CD14-positive monocyte (primary cell): ENCODE measurements around the gene TFAP2C. TPM values are rescaled to one million over a fixed set of nuclear protein-coding genes. Genes with fewer than 3 reads are reported as not detected.

Experiments used
- DNase-seq, 3 donors: peaks; one replicate each; pipeline ENCODE4 v3.0.0-alpha.2; 2011 to 2022
- H2AFZ ChIP-seq: 2 replicates; pipeline ENCODE4 v1.6.0; 2012; ENCODE audit warnings: mild to moderate bottlenecking, low read depth, low read length, inconsistent platforms; ENCODE audit not compliant: insufficient read depth, poor library complexity, severe bottlenecking
- H3K27ac ChIP-seq, 2 donors: 1 replicate in 1 of 2; 2 replicates in 1 of 2; pipeline ENCODE4 v1.5.1; 2012 to 2013; ENCODE audit warnings: low read length in 2 of 2, control low read depth in 1 of 2, inconsistent platforms in 1 of 2, low read depth in 1 of 2, mild to moderate bottlenecking in 1 of 2
- H3K27me3 ChIP-seq, 2 donors: one replicate each; pipeline versions ENCODE4 v1.6.0 to v1.6.1; 2011 to 2013; ENCODE audit warnings: low read length in 2 of 2; ENCODE audit not compliant: control insufficient read depth in 2 of 2, insufficient read depth in 2 of 2
- H3K36me3 ChIP-seq, 2 donors: replicated peaks in 1 of 2; 1 replicate in 1 of 2; 2 replicates in 1 of 2; pipeline versions ENCODE4 v1.5.1 to v1.6.1; 2012 to 2013; ENCODE audit warnings: low read length in 2 of 2, control low read depth in 1 of 2, inconsistent platforms in 1 of 2, mild to moderate bottlenecking in 1 of 2; ENCODE audit not compliant: insufficient read depth in 2 of 2, control insufficient read depth in 1 of 2
- H3K4me1 ChIP-seq, 2 donors: 1 replicate in 1 of 2; 2 replicates in 1 of 2; pipeline versions ENCODE4 v1.5.1 to v1.6.1; 2012 to 2013; ENCODE audit warnings: low read length in 2 of 2, control low read depth in 1 of 2, inconsistent platforms in 1 of 2, mild to moderate bottlenecking in 1 of 2, moderate library complexity in 1 of 2; ENCODE audit not compliant: insufficient read depth in 2 of 2, control insufficient read depth in 1 of 2
- H3K4me2 ChIP-seq: replicated peaks from 2 replicates; pipeline ENCODE3; 2012; ENCODE audit warnings: low read length, moderate library complexity, mild to moderate bottlenecking; ENCODE audit not compliant: poor library complexity, severe bottlenecking; ENCODE audit errors: extremely low read depth
- H3K4me3 ChIP-seq, 3 experiments: fragments of 200-600 bp in 1 of 3; sonication (generic) in 1 of 3; replicated peaks in 1 of 3; 1 replicate in 2 of 3; 2 replicates in 1 of 3; pipeline ENCODE4 v1.5.1; 2011 to 2013; ENCODE audit warnings: low read length in 3 of 3, mild to moderate bottlenecking in 3 of 3, control low read depth in 2 of 3, low read depth in 2 of 3, inconsistent platforms in 1 of 3, moderate library complexity in 1 of 3
- H3K79me2 ChIP-seq: 2 replicates; pipeline ENCODE4 v1.6.0; 2012; ENCODE audit warnings: mild to moderate bottlenecking, control low read depth, inconsistent platforms, low read length, moderate library complexity; ENCODE audit not compliant: insufficient read depth
- H3K9ac ChIP-seq: 2 replicates; pipeline ENCODE4 v1.6.0; 2017; ENCODE audit warnings: low read length, mild to moderate bottlenecking; ENCODE audit not compliant: insufficient read depth, poor library complexity, severe bottlenecking
- H3K9me3 ChIP-seq, 2 donors: replicated peaks in 1 of 2; 1 replicate in 1 of 2; 2 replicates in 1 of 2; pipeline versions ENCODE4 v1.5.1 to v1.6.1; 2012 to 2013; ENCODE audit warnings: low read length in 2 of 2, control low read depth in 1 of 2; ENCODE audit not compliant: control insufficient read depth in 1 of 2, insufficient read depth in 1 of 2
- H4K20me1 ChIP-seq: 2 replicates; pipeline ENCODE4 v1.6.0; 2012; ENCODE audit warnings: mild to moderate bottlenecking, low read length, control low read depth, moderate library complexity; ENCODE audit not compliant: insufficient read depth
- H3K27ac Mint-ChIP-seq, 7 donors: one replicate each; pipeline ENCODE4 v1.8.0; 2020; ENCODE audit warnings: mild to moderate bottlenecking in 7 of 7, mixed read lengths in 7 of 7, moderate library complexity in 6 of 7, inconsistent platforms in 2 of 7
- H3K27me3 Mint-ChIP-seq, 3 donors: one replicate each; pipeline ENCODE4 v1.8.0; 2021 to 2022; ENCODE audit warnings: low read depth in 3 of 3, mild to moderate bottlenecking in 3 of 3, mixed read lengths in 3 of 3, moderate library complexity in 3 of 3, inconsistent platforms in 1 of 3
- H3K36me3 Mint-ChIP-seq, 2 donors: one replicate each; pipeline ENCODE4 v1.8.0; 2020; ENCODE audit warnings: mixed read lengths in 2 of 2, inconsistent platforms in 1 of 2, mild to moderate bottlenecking in 1 of 2
- H3K4me1 Mint-ChIP-seq: one replicate; pipeline ENCODE4 v1.8.0; 2020; ENCODE audit warnings: mild to moderate bottlenecking, mixed read lengths
- H3K4me3 Mint-ChIP-seq, 2 donors: one replicate each; pipeline ENCODE4 v1.8.0; 2020; ENCODE audit warnings: mild to moderate bottlenecking in 2 of 2, mixed read lengths in 2 of 2, moderate library complexity in 1 of 2
- H3K9me3 Mint-ChIP-seq, 7 donors: one replicate each; pipeline ENCODE4 v1.8.0; 2020 to 2022; ENCODE audit warnings: mixed read lengths in 7 of 7, mild to moderate bottlenecking in 6 of 7, moderate library complexity in 6 of 7, inconsistent platforms in 2 of 7
- WGBS: methylation state at CpG from one replicate; pipeline ENCODE4 v1.1.5; 2013; ENCODE audit warnings: missing lambda C conversion rate; ENCODE audit not compliant: insufficient coverage; 5-methylcytosine and 5-hydroxymethylcytosine counted together
- intact Hi-C, 2 donors: fragments of 100-400 bp; cut with micrococcal nuclease; formaldehyde crosslinking; loops; one replicate each; pipeline versions ENCODE4 v1.15.0 to v1.15.1; 2023
- polyA plus RNA-seq, 3 donors: library from polyadenylated mRNA; depleted of rRNA in 1 of 3; unstranded in 2 of 3; stranded (reverse) in 1 of 3; fragments of 300-500 nt in 2 of 3; fragments of >200 nt in 1 of 3; fragmentation: Illumina TruSeq in 2 of 3; gene quantifications; 1 replicate in 2 of 3; 2 replicates in 1 of 3; pipeline ENCODE4 v1.2.3, GENCODE V29; 2012 to 2021
- TF ChIP-seq, protein P1 (sequence below): fragments of 200-600 bp; IDR thresholded peaks from one replicate; pipeline ENCODE4 v1.8.0; 2022; ENCODE audit warnings: antibody characterized with exemption, mild to moderate bottlenecking

Gene TFAP2C
- polyA plus RNA-seq, 3 donors: not detected

GRCh38 chr20:56584916-56585315, 44.2 kb upstream of the TFAP2C start:
- H3K27me3 Mint-ChIP-seq: peaks cover 2 to 15% (median 7%) of the 10 kb centered on the region in 3 donors
- Histone ChIP-seq H3K9me3 (no peaks in the 10 kb centered on the region), H3K79me2 (no peaks in the 10 kb centered on the region), H3K27ac (no peak overlapping the region), H3K4me1 (no peaks in the 10 kb centered on the region), H2AFZ (no peak overlapping the region), H3K4me2 (no peak overlapping the region), H3K4me3 (no peak overlapping the region), H3K27me3 (no peaks in the 10 kb centered on the region), H4K20me1 (no peaks in the 10 kb centered on the region), H3K36me3 (no peaks in the 10 kb centered on the region), H3K9ac (no peak overlapping the region)
- no peak overlapping the region for H3K27ac Mint-ChIP-seq
- no peaks in the 10 kb centered on the region for H3K36me3 Mint-ChIP-seq
- no peak overlapping the region for H3K4me3 Mint-ChIP-seq
- no peak for DNase-seq
- TF ChIP-seq, protein P1, sequence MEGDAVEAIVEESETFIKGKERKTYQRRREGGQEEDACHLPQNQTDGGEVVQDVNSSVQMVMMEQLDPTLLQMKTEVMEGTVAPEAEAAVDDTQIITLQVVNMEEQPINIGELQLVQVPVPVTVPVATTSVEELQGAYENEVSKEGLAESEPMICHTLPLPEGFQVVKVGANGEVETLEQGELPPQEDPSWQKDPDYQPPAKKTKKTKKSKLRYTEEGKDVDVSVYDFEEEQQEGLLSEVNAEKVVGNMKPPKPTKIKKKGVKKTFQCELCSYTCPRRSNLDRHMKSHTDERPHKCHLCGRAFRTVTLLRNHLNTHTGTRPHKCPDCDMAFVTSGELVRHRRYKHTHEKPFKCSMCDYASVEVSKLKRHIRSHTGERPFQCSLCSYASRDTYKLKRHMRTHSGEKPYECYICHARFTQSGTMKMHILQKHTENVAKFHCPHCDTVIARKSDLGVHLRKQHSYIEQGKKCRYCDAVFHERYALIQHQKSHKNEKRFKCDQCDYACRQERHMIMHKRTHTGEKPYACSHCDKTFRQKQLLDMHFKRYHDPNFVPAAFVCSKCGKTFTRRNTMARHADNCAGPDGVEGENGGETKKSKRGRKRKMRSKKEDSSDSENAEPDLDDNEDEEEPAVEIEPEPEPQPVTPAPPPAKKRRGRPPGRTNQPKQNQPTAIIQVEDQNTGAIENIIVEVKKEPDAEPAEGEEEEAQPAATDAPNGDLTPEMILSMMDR: no peak
- peaks cover 3% of the 10 kb centered on the region for H3K4me1 Mint-ChIP-seq
- WGBS: 89% methylated on average over 3 of the region's 5 CpGs
- intact Hi-C loops: no loop called here
- H3K9me3 Mint-ChIP-seq: peaks cover 0 to 2% (median 0%) of the 10 kb centered on the region in 7 donors

DNA sequence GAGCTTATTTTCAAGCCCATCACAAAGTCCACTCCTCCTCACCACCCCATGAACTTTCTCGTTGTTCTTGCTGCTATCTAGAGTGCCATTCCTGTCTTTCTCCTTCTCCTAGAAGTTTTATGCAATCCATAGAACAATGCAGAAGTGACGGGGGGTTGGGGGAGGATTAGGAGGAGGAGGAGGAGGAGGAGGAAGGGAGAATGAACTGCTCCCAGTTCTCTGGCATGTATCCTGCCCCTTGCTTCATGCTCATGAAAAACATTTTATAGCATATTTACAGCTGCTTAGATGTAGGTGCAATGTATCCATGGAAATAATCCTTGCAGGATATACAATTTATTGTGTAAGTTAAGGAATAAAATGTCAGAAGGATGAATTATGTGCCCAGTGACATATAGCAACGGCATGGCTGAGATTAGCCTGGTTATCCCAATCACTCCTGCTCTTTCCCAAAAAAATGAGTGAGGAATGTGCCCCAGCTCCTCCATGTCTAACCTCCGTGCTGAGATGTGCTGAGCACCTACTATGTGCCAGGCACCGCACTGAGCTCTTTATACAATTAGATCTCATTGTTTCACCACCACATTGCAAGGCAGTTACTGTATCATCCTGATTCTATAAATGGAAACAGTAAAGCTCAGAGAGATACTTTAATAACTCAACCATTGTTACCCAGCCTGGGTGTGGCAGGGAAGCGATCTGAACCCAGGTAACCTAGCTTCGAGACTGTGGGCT, 41.6 kb upstream of the TFAP2C start:
- Mint-ChIP-seq H3K4me1 (peaks cover 2% of the 10 kb centered on the region), H3K27ac (no peak overlapping the region)
- 100% methylated on average over 1 of the region's 7 CpGs for WGBS

More for the DNA sequence above, 41.6 kb upstream of the TFAP2C start:
- H2AFZ ChIP-seq: no peak overlapping the region
- H3K4me2 ChIP-seq: no peak overlapping the region
- H3K9me3 ChIP-seq: no peaks in the 10 kb centered on the region
- no peaks in the 10 kb centered on the region for H3K79me2 ChIP-seq
- TF ChIP-seq, protein P1: no peak
- DNase-seq: no peak
- no peaks in the 10 kb centered on the region for H4K20me1 ChIP-seq
- intact Hi-C loops: no loop called here
- no peak overlapping the region for H3K4me3 Mint-ChIP-seq
- H3K36me3 Mint-ChIP-seq: no peaks in the 10 kb centered on the region
- peaks cover 3 to 19% (median 10%) of the 10 kb centered on the region in 3 donors for H3K27me3 Mint-ChIP-seq
- H3K4me1 ChIP-seq: no peaks in the 10 kb centered on the region
- H3K9ac ChIP-seq: no peak overlapping the region
- no peaks in the 10 kb centered on the region for H3K9me3 Mint-ChIP-seq
- no peaks in the 10 kb centered on the region for H3K27me3 ChIP-seq
- no peak overlapping the region for H3K4me3 ChIP-seq
- no peaks in the 10 kb centered on the region for H3K36me3 ChIP-seq
- H3K27ac ChIP-seq: no peak overlapping the region
